Measurements from ENCODE around the gene VEGFA. TPM values are rescaled to one million over a fixed set of nuclear protein-coding genes. Genes with fewer than 3 reads are reported as not detected.

The VEGFA gene
- total and polyA plus RNA-seq, 2 experiments from 2014 or later, result 199 to 626 TPM

GRCh38 chr6:43747784-43748183 is 22.2 kb upstream of the VEGFA start:
- TF ChIP-seq, protein P1, sequence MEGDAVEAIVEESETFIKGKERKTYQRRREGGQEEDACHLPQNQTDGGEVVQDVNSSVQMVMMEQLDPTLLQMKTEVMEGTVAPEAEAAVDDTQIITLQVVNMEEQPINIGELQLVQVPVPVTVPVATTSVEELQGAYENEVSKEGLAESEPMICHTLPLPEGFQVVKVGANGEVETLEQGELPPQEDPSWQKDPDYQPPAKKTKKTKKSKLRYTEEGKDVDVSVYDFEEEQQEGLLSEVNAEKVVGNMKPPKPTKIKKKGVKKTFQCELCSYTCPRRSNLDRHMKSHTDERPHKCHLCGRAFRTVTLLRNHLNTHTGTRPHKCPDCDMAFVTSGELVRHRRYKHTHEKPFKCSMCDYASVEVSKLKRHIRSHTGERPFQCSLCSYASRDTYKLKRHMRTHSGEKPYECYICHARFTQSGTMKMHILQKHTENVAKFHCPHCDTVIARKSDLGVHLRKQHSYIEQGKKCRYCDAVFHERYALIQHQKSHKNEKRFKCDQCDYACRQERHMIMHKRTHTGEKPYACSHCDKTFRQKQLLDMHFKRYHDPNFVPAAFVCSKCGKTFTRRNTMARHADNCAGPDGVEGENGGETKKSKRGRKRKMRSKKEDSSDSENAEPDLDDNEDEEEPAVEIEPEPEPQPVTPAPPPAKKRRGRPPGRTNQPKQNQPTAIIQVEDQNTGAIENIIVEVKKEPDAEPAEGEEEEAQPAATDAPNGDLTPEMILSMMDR (IDR thresholded peaks at IDR 0.05; ENCODE audit: low read depth, low read length), result no peak
- H3K36me3 ChIP-seq, result no peaks in the 10 kb centered on the region
- H3K9me3 ChIP-seq (ENCODE audit: low read depth), result no peaks in the 10 kb centered on the region
- no peak for DNase-seq (ENCODE audit: low read depth in 1 of 2, low spot score in 1 of 2)
- peaks cover 6% of the 10 kb centered on the region for H3K4me1 ChIP-seq (ENCODE audit: low read depth)
- no peaks in the 10 kb centered on the region for H3K27me3 ChIP-seq
- H3K27ac ChIP-seq, result no peak overlapping the region
- no peak overlapping the region for H3K4me3 ChIP-seq

- DNase-seq (ENCODE audit: low read depth in 1 of 2, low spot score in 1 of 2), result no peak
- Histone ChIP-seq H3K27ac (no peak overlapping the region), H3K27me3 (no peaks in the 10 kb centered on the region), H3K36me3 (no peaks in the 10 kb centered on the region), H3K4me3 (no peak overlapping the region), H3K9me3 (ENCODE audit: low read depth) (no peaks in the 10 kb centered on the region), H3K4me1 (ENCODE audit: low read depth) (peaks cover 4% of the 10 kb centered on the region)
- TF ChIP-seq, protein P1 (IDR thresholded peaks at IDR 0.05; ENCODE audit: low read depth, low read length), result no peak
Observed at GRCh38 chr6:43748765-43749164, 21.2 kb upstream of the VEGFA start.

GRCh38 chr6:43749461-43749860 is 20.6 kb upstream of the VEGFA start:
- TF ChIP-seq, protein P1 (IDR thresholded peaks at IDR 0.05; ENCODE audit: low read depth, low read length), result no peak

GRCh38 chr6:43750622-43751021 is 19.4 kb upstream of the VEGFA start:
- Histone ChIP-seq H3K27me3 (no peaks in the 10 kb centered on the region), H3K4me1 (ENCODE audit: low read depth) (no peaks in the 10 kb centered on the region), H3K9me3 (ENCODE audit: low read depth) (no peaks in the 10 kb centered on the region), H3K27ac (no peak overlapping the region), H3K4me3 (no peak overlapping the region), H3K36me3 (no peaks in the 10 kb centered on the region)
- DNase-seq (ENCODE audit: low read depth in 1 of 2, low spot score in 1 of 2), result no peak
- TF ChIP-seq, protein P1 (IDR thresholded peaks at IDR 0.05; ENCODE audit: low read depth, low read length), result no peak

More at GRCh38 chr6:43749461-43749860, 20.6 kb upstream of the VEGFA start:
- Histone ChIP-seq H3K36me3 (no peaks in the 10 kb centered on the region), H3K4me1 (ENCODE audit: low read depth) (no peaks in the 10 kb centered on the region), H3K4me3 (no peak overlapping the region), H3K27me3 (no peaks in the 10 kb centered on the region), H3K27ac (no peak overlapping the region), H3K9me3 (ENCODE audit: low read depth) (no peaks in the 10 kb centered on the region)
- no peak for DNase-seq (ENCODE audit: low read depth in 1 of 2, low spot score in 1 of 2)

DNA sequence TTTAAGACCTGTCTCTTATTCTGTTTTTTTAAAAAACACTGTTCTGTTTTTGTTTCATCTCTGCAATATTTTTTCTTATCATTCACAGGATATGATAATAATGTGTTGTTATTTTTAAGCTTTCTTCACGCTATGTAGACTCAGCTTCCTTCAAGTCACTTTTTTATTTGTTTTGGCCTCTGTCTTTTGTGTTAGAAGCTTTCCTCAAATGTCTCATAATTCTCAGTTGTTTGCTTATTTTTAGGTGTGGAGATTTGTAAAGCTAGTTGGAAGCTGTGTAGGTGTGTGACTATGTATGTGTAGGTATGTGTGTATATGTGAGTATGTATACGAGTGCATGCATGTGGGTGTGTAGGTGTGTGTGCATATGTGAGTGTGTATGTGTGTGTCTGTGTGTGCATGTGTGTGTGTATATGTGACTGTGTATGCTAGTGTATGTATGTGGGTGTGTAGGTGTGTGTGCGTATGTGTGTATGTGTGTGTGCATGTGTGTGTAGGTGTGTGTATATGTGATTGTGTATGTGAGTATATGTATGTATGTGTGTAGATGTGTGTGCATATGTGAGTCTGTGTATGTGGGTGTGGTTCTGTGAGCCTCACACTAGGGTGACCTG is 16.3 kb upstream of the VEGFA start:
- no peak for DNase-seq (ENCODE audit: low read depth in 1 of 2, low spot score in 1 of 2)

More for the DNA sequence above, 16.3 kb upstream of the VEGFA start:
- Histone ChIP-seq H3K4me1 (ENCODE audit: low read depth) (no peaks in the 10 kb centered on the region), H3K9me3 (ENCODE audit: low read depth) (no peaks in the 10 kb centered on the region), H3K27ac (no peak overlapping the region), H3K4me3 (no peak overlapping the region), H3K36me3 (no peaks in the 10 kb centered on the region), H3K27me3 (no peaks in the 10 kb centered on the region)
- TF ChIP-seq, protein P1 (IDR thresholded peaks at IDR 0.05; ENCODE audit: low read depth, low read length), result no peak
